HG03066 (cell line): ENCODE data around the gene SLAMF6.
"Not testable (repeated sequence)": the region's sequence is repeated elsewhere in the genome, so short reads cannot be mapped to it uniquely, and the experiment has no call there.

Experiments
- ATAC-seq: cut with Tn5 transposase; IDR thresholded peaks from one replicate; pipeline ENCODE4 v1.9.1; 2021; ENCODE audit warnings: low read depth; ENCODE audit not compliant: unreplicated experiment

The SLAMF6 gene

DNA sequence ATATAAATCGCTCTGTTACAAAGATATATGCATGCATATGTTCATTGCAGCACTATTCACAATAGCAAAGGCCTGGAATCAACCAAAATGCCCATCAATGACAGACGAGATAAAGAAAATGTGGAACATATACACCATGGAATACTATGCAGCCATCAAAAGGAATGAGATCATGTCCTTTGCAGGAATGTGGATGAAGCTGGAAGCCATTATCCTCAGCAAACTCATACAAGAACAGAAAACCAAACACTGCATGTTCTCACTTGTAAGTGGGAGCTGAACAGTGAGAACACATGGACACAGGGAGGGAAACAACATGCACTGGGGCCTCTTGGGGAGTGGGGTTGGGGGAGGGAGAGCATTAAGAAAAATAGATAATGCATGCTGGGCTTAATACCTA, 5.5 kb downstream of the SLAMF6 start:
- ATAC-seq: not testable (repeated sequence)

DNA sequence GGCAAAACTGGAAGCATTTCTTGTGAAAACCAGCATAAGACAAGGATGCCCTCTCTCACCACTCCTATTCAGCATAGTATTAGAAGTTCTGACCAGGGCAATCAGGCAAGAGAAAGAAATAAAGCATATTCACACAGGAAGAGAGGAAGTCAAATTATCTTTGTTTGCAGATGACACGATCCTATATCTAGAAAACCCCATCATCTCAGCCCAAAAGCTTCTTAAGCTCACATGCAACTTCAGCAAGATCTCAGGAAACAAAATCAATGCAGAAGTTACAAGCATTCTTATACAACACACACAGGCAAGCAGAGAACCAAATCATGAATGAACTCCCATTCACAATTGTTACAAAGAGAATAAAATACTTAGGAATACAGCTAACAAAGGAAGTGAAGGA, 7.1 kb downstream of the SLAMF6 start:
- ATAC-seq: not testable (repeated sequence)

DNA sequence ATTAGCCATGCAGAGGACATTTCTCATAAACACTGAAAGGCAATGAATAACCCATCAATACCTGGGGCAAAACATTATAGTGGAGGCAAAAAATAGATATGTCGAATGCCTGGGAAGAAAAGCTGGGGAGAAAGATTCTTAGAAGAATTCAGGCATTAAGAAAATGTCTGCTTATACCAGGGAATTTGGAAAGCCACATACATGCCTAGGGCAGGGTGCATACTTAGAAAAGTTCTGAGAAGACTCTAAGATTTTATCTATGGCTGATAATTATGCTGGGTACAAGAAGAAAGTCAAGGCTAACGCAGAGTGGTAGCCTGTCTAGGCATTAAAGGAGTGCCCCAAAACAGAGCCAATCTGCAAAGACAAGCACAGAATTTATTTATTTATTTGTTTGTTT, 18.4 kb downstream of the SLAMF6 start:
- ATAC-seq: no peak

DNA sequence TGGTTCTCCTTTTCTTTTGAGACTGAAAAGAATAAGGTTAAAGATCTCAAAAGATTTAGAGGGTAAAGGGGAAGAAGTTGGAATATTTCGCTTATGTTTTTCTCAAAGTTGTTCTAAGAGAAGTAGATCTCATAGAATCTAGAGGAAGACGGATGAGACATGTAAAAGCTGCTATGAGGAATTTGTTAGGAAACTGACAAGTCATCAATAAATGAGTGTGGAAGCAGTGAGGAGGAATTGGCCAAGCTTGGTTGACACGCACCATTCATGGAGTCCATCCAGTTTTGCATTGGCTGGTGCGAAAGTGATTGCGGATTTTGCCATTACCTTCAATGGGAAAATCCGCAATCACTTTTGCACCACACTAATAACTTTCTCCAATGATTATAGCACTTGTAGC, 20.0 kb downstream of the SLAMF6 start:
- ATAC-seq: no peak

DNA sequence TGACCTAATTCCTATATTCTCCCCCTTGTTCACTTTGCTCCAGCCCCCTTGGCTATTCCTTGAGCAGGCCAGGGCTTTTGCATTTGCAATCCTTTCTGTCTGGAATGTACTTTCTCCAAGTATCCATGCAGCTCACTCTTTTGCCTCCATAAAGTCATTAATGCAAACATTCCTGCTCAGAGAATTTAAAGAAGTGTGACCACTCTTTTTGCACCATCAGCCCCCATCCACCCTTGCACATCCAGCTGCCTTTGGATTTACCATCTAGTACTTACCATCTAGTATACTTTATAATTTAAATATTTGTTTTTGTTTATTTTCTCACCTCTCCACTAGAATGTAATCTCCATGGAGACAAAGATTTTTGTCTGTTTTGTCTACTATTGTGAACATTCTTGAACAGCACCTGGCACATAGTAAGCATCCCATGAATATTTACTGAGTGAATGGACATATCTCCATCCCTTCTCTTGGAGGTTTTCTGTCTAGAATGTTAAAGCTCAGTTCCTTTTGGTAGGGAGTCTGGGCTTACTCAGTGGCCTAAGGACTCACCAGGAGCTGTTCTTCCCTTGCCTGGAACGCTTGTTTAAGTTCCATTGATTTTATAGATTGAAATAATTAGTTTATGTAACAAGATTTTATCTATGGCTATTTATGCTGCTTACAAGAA, 22.6 kb downstream of the SLAMF6 start:
- ATAC-seq: no peak

DNA sequence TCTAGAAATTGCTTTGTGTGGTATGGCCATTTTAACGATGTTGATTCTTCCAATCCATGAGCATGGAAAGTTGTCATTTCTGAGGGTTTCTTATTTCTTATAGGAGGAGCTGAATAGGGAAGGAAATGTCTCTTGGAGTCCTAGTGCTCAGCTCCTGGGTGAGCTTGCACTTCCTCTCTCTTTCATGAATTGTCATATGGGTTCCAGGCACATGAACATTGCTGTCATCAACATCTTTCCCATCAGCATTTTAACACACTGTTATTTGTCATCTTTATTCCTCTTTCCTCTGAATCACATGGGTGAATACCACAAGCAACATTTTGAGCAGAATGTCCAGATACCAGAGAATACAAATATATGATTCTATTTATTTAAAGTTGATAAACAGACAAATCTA, 23.4 kb downstream of the SLAMF6 start:
- no peak for ATAC-seq

DNA sequence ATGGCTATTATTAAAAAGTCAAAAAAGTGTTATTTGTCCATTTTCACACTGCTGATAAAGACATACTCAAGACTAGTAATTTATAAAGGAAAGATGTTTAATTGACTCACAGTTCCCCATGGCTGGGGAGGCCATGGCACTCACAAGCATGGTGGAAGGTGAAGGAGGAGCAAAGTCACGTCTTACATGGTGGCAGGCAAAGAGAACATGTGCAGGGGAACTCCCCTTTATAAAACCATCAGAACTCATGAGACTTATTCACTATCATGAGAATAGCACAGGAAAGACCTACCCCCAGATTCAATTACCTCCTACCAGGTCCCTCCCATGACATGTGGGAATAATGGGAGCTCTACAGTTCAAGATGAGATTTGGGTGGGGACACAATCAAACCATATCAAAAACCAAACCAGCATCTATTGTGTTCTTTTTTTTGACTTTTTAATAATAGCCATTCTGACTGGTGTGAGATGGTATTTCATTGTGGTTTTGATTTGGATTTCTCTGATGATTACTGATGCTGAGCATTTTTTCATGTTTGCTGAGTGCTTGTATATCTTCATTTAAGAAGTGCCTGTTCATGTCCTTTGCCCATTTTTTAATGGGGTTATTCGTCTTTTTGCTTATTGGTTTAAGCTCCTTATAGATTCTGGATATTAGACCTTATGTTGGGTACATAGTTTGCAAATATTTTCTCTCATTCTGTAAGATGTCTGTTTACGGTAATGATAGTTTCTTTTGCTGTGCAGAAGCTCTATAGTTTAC, 24.6 kb downstream of the SLAMF6 start:
- not testable (repeated sequence) for ATAC-seq

DNA sequence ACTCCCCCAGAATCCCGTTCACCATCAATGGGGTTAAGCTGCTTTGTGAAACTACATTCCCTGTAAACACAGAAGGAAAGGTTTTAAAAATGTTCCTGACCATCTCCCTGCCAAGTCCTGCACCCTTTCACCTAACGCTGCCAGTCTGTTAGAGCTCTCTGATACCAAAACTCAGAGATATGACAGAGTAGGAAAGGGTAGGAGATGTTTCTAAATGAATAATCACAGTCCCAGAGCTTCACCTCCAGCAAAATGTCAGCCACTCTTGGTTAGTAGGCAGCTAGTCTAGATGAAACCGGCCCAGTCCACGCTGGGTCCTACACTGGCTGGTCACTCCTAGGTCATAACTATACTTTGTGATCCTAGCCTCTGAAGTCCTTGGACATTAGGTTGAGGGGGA, 26.7 kb downstream of the SLAMF6 start:
- ATAC-seq: no peak

DNA sequence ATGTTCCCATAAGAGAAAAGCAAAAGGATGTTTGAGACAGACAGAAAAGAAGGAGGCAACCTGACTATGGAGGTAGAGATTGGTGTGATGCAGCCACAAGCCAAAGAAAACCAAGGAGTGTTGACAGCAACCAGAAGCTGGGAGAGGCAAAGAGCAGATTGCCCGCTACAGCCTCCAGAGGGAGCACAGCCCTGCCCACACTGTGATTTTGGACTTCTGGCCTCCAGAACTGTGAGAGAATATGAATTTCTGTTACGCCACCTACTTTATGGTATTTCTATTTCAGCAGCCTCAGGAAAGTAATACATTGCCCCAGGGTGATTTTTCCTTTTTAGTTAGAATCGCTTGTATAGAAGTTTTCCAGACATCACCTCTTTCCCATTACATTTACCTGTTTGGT, 28.4 kb downstream of the SLAMF6 start:
- ATAC-seq: no peak

DNA sequence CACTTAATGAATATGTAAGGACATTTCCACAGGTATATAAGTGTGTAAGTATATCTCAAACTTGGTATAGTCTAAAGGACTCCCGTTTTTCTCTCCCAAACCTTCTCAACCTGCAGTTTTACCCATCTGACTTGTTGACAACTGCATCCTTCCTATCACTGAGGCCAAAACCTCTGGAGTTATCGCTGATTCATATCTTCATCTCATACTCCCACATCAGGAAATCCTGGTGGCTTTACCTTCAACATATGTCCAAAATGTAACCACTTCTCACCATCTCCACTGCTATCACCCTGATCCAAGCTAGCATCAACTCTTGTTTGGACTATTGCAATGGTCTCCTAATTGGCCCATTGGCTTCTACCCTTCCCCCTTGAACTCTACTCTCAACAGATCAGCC, 30.4 kb downstream of the SLAMF6 start:
- no peak for ATAC-seq

DNA sequence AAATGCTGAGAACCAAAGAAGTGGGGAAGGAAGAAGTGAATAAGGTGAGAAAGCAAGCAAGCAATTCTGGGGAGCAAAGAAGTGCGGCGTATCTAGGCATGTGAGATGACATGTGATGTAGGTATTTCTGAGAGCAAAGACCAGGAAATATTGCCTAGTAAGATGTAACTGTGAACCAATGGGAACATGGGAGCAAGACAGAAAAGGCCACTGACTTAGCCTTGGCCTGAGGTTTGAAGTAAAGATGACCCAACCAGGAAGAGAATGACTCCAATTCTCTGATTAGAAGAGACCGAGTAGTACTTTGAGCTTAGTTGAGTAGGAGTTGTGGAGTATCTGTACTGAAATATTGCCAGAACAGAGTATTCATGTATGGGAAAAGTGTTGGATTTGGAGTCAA, 31.1 kb downstream of the SLAMF6 start:
- ATAC-seq: no peak

DNA sequence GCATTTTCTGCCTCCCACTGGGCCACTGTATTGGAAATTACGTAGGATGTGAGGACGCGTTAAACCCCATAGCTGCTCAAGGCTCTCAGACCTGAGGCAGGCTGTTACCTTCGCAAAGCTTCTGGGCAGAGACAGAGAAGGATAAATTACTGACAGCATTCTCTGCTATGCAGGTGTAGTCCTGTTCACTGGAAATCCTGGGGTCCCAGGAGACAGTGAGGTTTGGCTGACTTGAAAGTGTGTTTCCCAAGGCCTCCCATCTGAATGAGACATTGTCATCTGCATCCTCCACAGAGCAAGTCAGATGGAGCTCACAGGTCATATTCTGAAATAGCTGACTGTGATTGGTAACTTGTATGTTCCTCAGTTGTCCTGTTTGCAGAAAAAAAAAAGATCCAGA, 32.0 kb downstream of the SLAMF6 start:
- ATAC-seq: no peak

DNA sequence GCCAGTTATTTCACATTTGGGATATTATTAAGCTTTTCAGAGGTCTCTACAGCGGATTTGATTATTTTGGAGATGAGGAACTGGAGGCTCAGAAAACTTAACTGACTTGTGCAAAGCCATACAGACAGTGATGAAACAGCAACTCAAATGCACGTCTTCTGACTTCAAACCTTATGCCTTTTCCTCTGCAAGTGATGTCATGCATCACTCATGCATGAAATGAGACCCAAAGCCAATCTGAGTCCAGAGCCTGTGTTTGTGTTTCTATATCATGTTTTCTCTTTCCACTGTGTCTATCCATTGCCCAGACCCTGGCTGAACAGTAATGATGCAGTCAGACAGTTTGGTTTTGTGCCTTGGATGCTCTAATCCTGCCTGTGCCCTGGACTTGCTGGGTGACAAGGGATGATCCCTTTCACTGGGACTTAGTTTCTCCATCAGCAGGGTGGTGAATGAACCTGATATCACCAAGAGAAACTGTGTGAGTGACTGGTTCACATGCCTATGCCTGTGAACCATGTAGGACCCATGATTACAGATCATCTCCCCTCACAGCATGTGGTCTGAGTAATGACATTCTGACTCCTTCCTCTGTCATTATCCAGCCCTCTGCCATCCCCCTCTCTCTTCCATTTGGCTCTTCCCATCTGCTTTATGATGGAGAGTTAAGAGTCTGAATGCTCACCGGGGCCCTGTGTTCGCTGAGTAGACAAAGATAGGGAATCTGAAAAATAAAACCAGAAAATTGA, 33.4 kb downstream of the SLAMF6 start:
- no peak for ATAC-seq

DNA sequence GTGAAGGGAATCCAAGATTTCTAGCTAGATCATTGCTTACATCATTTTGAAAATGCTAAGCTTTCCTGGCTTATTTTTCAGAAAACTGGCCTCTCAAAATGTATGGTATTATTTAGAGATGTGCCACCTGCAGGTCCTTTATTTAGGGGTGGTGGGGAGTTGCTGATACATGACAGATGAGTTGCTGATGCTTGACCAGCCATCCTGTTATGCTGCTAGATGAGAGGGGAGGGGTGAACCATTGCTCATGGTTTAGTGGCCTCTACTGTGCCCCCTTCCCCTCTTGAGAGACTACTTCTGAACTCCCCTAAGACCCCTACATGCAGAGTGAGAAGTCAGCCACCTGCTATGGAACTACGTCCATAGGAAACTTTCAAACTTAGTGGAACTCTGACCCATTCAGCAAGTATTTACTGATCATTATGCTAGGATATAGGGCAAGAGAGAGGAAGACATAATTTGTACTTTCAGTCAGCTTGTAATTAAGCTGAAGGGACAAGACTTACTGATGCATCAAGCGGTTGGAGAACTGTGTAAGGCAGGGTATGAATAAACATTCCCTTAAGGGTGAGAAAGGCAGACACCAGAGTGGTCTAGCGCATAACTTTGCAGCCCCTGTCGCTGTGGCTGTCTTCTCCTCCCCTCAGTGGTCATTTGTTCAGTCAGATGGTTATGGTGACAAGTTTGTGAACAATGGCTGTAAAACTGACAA, 34.6 kb downstream of the SLAMF6 start:
- ATAC-seq: no peak

DNA sequence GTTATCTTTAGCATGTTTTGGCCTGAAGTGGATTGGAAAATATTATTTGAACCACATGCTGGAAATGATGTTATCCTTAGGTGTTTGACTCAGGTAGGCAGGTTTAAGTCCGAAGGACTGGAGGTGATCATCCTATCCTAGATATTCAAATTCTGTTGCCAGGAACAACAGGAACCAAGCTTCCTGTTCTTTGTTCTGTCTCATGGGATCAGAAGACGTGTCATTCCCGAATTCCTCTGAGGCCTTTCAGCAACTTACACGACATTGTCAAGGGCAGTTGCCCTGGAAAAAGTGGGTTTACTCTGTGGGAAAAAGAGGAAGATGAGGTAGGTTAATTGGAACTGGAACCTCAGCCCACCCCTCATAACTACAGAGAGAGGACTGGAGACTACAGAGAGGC, 36.6 kb downstream of the SLAMF6 start:
- no peak for ATAC-seq

DNA sequence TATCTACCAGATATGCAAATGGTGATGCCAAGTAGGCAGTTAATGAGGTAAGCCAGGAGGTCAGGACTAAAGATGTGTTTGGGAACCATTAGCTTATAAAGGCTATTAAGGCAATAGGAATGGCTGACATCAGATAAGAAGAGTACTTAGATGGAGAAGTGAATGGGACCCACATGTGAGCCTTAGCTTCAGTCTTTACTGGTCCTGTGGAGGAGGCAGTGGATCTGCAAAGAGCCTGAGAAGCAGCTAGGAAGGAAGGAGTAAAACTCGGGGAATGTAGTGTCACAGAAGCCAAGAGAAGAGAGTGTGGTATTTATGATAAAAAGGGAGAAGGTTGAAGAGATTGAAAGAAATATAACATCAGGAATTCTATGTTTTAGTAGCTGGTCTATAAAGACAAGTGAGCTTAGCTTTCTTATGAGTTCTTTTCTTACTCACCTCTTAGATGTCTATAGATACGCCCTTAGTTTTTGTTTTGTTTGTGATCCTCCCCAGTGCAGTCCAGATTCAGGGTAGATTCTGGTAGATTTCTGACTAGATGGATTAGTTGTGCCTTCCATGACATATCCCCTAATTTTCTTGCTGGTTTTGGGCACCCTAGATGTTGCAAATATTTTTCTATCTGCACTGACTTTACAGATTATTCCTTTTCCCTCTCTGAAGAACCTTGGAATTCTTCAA, 39.4 kb downstream of the SLAMF6 start:
- ATAC-seq: no peak

DNA sequence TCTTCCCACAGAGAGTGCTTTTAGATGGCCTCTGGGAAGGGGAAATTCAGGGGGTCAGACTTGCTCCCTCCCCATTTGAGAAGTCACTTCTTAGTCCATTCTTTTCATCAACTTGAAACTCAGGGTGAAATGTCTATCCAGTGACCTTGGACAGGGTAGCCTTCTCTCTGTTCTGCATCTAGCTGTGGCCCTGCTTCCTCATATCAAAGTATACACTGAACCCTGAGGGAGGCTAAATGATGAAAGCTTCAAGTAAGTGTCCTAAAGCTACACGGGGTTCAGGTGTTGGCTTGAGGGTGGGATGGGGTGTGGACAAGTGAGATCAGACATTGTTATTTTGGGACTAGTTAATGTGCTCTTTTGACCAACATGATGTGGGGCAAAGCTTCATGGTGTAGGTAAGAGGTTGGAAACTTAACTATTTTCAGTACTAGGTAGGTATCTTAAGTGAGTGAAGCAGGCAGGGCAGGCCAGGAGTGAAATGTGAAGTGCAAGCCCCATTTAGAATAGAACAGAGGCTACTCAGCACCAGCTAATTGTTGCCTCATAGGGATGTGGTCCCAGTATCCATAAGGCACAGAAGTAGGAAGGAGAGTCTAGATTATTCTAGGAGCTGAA, 41.0 kb downstream of the SLAMF6 start:
- no peak for ATAC-seq

DNA sequence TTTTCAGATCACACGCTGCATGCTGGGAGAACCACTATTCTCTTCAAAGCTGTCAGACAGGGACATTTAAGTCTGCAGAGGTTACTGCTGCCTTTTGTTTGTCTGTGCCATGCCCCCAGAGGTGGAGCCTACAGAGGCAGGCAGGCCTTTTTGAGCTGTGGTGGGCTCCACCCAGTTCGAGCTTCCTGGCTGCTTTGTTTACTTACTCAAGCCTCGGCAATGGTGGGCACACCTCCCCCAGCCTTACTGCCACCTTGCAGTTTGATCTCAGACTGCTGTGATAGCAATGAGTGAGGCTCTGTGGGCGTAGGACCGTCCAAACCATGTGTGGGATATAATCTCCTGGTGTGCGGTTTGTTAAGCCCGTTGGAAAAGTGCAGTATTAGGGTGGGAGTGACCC, 42.3 kb downstream of the SLAMF6 start:
- not testable (repeated sequence) for ATAC-seq

DNA sequence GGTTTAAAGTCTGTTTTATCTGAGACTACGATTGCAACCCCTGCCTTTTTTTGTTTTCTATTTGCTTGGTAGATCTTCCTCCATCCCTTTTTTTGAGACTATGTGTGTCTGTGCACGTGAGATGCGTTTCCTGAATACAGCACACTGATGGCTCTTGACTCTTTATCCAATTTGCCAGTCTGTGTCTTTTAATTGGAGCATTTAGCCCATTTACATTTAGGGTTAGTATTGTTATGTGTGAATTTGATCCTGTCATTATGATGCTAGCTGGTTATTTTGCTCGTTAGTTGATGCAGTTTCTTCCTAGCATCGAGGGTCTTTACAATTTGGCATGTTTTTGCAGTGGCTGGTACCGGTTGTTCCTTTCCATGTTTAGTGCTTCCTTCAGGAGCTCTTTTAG, 44.0 kb downstream of the SLAMF6 start:
- not testable (repeated sequence) for ATAC-seq
